IMR-90 (cell line): ENCODE data around the gene KLK10. TPM values are rescaled to one million over a fixed set of nuclear protein-coding genes. Genes with fewer than 3 reads are reported as not detected.

Experiments used
- ATAC-seq: fragments of 200-7000 bp; cut with Tn5 transposase; 2 replicates; pipeline ENCODE4 v1.9.1; 2020; ENCODE audit warnings: low read depth, mild to moderate bottlenecking, moderate library complexity
- BruUV-seq: library from RNA; stranded (reverse); fragments of 400-500 nt; replicated peaks from 2 replicates; lab custom pipeline; 2021; lab: Mats Ljungman, UMichigan
- CTCF ChIA-PET: fragments of 300-600 bp; formaldehyde crosslinking; extraction: SDS; loops from one replicate; lab custom pipeline; 2021; ENCODE audit warnings: antibody characterized with exemption; lab: Yijun Ruan, JAX
- POLR2A ChIA-PET: fragments of 300-600 bp; sonication (Branson Sonifier 250); formaldehyde crosslinking; loops from one replicate; lab custom pipeline; 2022; ENCODE audit warnings: antibody characterized with exemption; ENCODE audit not compliant: unreplicated experiment; lab: Charles Lee
- DNase-seq: peaks from one replicate; pipeline ENCODE4 v3.0.0; 2013
- H2AFZ ChIP-seq: replicated peaks from 2 replicates; pipeline ENCODE3; 2013; ENCODE audit warnings: low read length, mild to moderate bottlenecking; ENCODE audit not compliant: poor library complexity
- H2AK5ac ChIP-seq: 2 replicates; pipeline ENCODE4 v1.6.1; 2013; ENCODE audit warnings: low read depth, low read length, inconsistent platforms
- H2AK9ac ChIP-seq: replicated peaks from 2 replicates; pipeline ENCODE3; 2013; ENCODE audit warnings: mild to moderate bottlenecking, low read depth, low read length, moderate library complexity; ENCODE audit not compliant: poor library complexity
- H2BK120ac ChIP-seq: 2 replicates; pipeline ENCODE4 v1.6.1; 2013; ENCODE audit warnings: low read depth, low read length, inconsistent platforms
- H2BK15ac ChIP-seq: 3 replicates; pipeline ENCODE4 v1.6.1; 2013; ENCODE audit warnings: low read depth, low read length, inconsistent platforms
- H2BK20ac ChIP-seq: 2 replicates; pipeline ENCODE4 v1.6.1; 2013; ENCODE audit warnings: low read depth, mild to moderate bottlenecking, inconsistent platforms, low read length, moderate library complexity
- H2BK5ac ChIP-seq: 2 replicates; pipeline ENCODE4 v1.6.1; 2013; ENCODE audit warnings: mild to moderate bottlenecking, low read depth, low read length, inconsistent platforms; ENCODE audit not compliant: poor library complexity, severe bottlenecking
- H3K14ac ChIP-seq: replicated peaks from 2 replicates; pipeline ENCODE4 v1.6.1; 2013; ENCODE audit warnings: low read depth, low read length, inconsistent platforms
- H3K18ac ChIP-seq: 2 replicates; pipeline ENCODE4 v1.6.1; 2013; ENCODE audit warnings: low read depth, low read length, control low read depth
- H3K23ac ChIP-seq: 2 replicates; pipeline ENCODE4 v1.6.1; 2013; ENCODE audit warnings: low read depth, low read length, inconsistent platforms
- H3K27ac ChIP-seq: 2 replicates; pipeline ENCODE4 v1.5.1; 2013; ENCODE audit warnings: mild to moderate bottlenecking, control low read depth, low read length; ENCODE audit not compliant: insufficient read depth
- H3K27me3 ChIP-seq: 2 replicates; pipeline ENCODE4 v1.6.1; 2013; ENCODE audit warnings: low read length; ENCODE audit not compliant: control insufficient read depth, insufficient read depth
- H3K36me3 ChIP-seq: 2 replicates; pipeline ENCODE4 v1.6.1; 2013; ENCODE audit warnings: low read length, mixed read lengths; ENCODE audit not compliant: control insufficient read depth, insufficient read depth
- H3K4ac ChIP-seq: 2 replicates; pipeline ENCODE4 v1.6.1; 2013; ENCODE audit warnings: low read depth, low read length, inconsistent platforms
- H3K4me1 ChIP-seq: 2 replicates; pipeline ENCODE4 v1.6.1; 2013; ENCODE audit warnings: low read length, mixed read lengths; ENCODE audit not compliant: control insufficient read depth, insufficient read depth
- H3K4me2 ChIP-seq: 2 replicates; pipeline ENCODE4 v1.6.1; 2013; ENCODE audit warnings: low read depth, mild to moderate bottlenecking, control low read depth, low read length, moderate library complexity
- H3K4me3 ChIP-seq: 2 replicates; pipeline ENCODE4 v1.5.1; 2013; ENCODE audit warnings: low read depth, mild to moderate bottlenecking, control low read depth, low read length, moderate library complexity; ENCODE audit not compliant: insufficient read depth
- H3K56ac ChIP-seq: 2 replicates; pipeline ENCODE4 v1.6.1; 2013; ENCODE audit warnings: low read length, inconsistent platforms; ENCODE audit not compliant: insufficient read depth; ENCODE audit errors: extremely low read depth
- H3K79me1 ChIP-seq, 2 experiments: 2 replicates each; pipeline ENCODE4 v1.6.1; 2013; ENCODE audit warnings: low read length in 2 of 2, inconsistent platforms in 1 of 2, low read depth in 1 of 2
- H3K9ac ChIP-seq: 2 replicates; pipeline ENCODE4 v1.6.1; 2013; ENCODE audit warnings: low read depth, low read length, control low read depth
- H3K9me1 ChIP-seq: 2 replicates; pipeline ENCODE4 v1.6.1; 2013; ENCODE audit warnings: low read length, inconsistent platforms; ENCODE audit not compliant: insufficient read depth
- H3K9me3 ChIP-seq: 2 replicates; pipeline ENCODE4 v1.6.1; 2013; ENCODE audit warnings: low read length; ENCODE audit not compliant: control insufficient read depth, insufficient read depth
- H4K20me1 ChIP-seq: 2 replicates; pipeline ENCODE4 v1.6.1; 2013; ENCODE audit warnings: low read length, inconsistent platforms; ENCODE audit not compliant: insufficient read depth
- H4K5ac ChIP-seq: 2 replicates; pipeline ENCODE4 v1.6.1; 2013; ENCODE audit warnings: mild to moderate bottlenecking, low read depth, low read length, control low read depth
- H4K8ac ChIP-seq, 2 experiments: 2 replicates each; pipeline ENCODE4 v1.6.1; 2013; ENCODE audit warnings: low read depth in 2 of 2, low read length in 2 of 2, control low read depth in 1 of 2, inconsistent platforms in 1 of 2
- H4K91ac ChIP-seq: 2 replicates; pipeline ENCODE4 v1.6.1; 2013; ENCODE audit warnings: low read depth, low read length, inconsistent platforms; ENCODE audit not compliant: insufficient read depth
- BHLHE40 ChIP-seq: fragments of 150-350 bp; IDR thresholded peaks from 2 replicates; pipeline ENCODE4 v1.6.1; 2016; ENCODE audit warnings: mild to moderate bottlenecking, low read depth, low read length
- CEBPB ChIP-seq: IDR thresholded peaks from 2 replicates; pipeline ENCODE4 v1.6.1; 2012; ENCODE audit warnings: low read depth, low read length, improper control_type of control experiment
- CHD1 ChIP-seq: IDR thresholded peaks from 2 replicates; pipeline ENCODE4 v1.6.1; 2012; ENCODE audit warnings: low read depth, low read length, improper control_type of control experiment
- ELK1 ChIP-seq: fragments of 150-350 bp; IDR thresholded peaks from 2 replicates; pipeline ENCODE4 v1.6.1; 2016; ENCODE audit warnings: low read depth, mild to moderate bottlenecking, low read length, moderate library complexity, borderline replicate concordance
- FOS ChIP-seq: fragments of 150-350 bp; IDR thresholded peaks from 2 replicates; pipeline ENCODE4 v1.6.1; 2016; ENCODE audit warnings: low read depth, low read length
- MAFK ChIP-seq: IDR thresholded peaks from 2 replicates; pipeline ENCODE4 v1.6.1; 2012; ENCODE audit warnings: low read depth, low read length, improper control_type of control experiment
- MAZ ChIP-seq: IDR thresholded peaks from 2 replicates; pipeline ENCODE4 v1.6.1; 2012; ENCODE audit warnings: low read depth, mild to moderate bottlenecking, low read length, improper control_type of control experiment, moderate library complexity, borderline replicate concordance
- MXI1 ChIP-seq: IDR thresholded peaks from 2 replicates; pipeline ENCODE4 v1.6.1; 2012; ENCODE audit warnings: low read depth, mild to moderate bottlenecking, low read length, moderate library complexity, borderline replicate concordance
- NFE2L2 ChIP-seq: fragments of 150-350 bp; IDR thresholded peaks from 2 replicates; pipeline ENCODE4 v1.6.1; 2016; ENCODE audit warnings: low read depth, mild to moderate bottlenecking, low read length
- POLR2A ChIP-seq: IDR thresholded peaks from 2 replicates; pipeline ENCODE4 v1.6.1; 2012; ENCODE audit warnings: mild to moderate bottlenecking, low read depth, low read length
- RAD21 ChIP-seq: IDR thresholded peaks from 2 replicates; pipeline ENCODE4 v1.6.1; 2012; ENCODE audit warnings: low read length, improper control_type of control experiment
- RCOR1 ChIP-seq: IDR thresholded peaks from 2 replicates; pipeline ENCODE4 v1.6.1; 2012; ENCODE audit warnings: mild to moderate bottlenecking, low read length, improper control_type of control experiment; ENCODE audit not compliant: insufficient replicate concordance
- RFX5 ChIP-seq: IDR thresholded peaks from 2 replicates; pipeline ENCODE4 v1.8.0; 2012; ENCODE audit warnings: low read depth, mild to moderate bottlenecking, low read length, moderate library complexity
- SMC3 ChIP-seq: fragments of 150-350 bp; IDR thresholded peaks from 2 replicates; pipeline ENCODE4 v1.6.1; 2016; ENCODE audit warnings: low read depth, mild to moderate bottlenecking, antibody characterized with exemption, low read length, moderate library complexity
- WGBS, 2 experiments: methylation state at CpG; one replicate each; pipeline versions ENCODE4 v1.1.5 to v1.1.7; 2013; ENCODE audit warnings: missing lambda C conversion rate in 2 of 2; ENCODE audit not compliant: insufficient read length in 1 of 2; ENCODE audit errors: extremely low coverage in 2 of 2; 5-methylcytosine and 5-hydroxymethylcytosine counted together
- dilution Hi-C: fragments of 300-500 bp; cut with HindIII; formaldehyde crosslinking; loops from one replicate; pipeline ENCODE4 v1.14.3; 2018; ENCODE audit warnings: low sequenced_read_pairs; ENCODE audit not compliant: unreplicated experiment
- in situ Hi-C: fragments of 300-500 bp; cut with MboI; formaldehyde crosslinking; loops from 3 replicates; pipeline ENCODE4 v1.14.3; 2019; ENCODE audit warnings: low sequenced_read_pairs, inconsistent platforms, mixed read lengths
- intact Hi-C: fragments of 100-400 bp; cut with micrococcal nuclease; formaldehyde crosslinking; loops from 2 replicates; pipeline ENCODE4 v1.10.0; 2022
- polyA plus RNA-seq, 3 experiments: library from polyadenylated mRNA; depleted of rRNA; stranded (reverse); fragments of >200 nt; gene quantifications; 2 replicates each; pipeline ENCODE4 v1.2.3, GENCODE V29; 2012; ENCODE audit warnings: low replicate concordance in 1 of 3
- total RNA-seq: library from RNA; depleted of rRNA; stranded (reverse); fragments of >200 nt; gene quantifications from 2 replicates; pipeline ENCODE4 v1.2.3, GENCODE V29; 2012
- TF ChIP-seq, protein P1 (sequence below): conservative IDR thresholded peaks from 2 replicates; pipeline ENCODE4 v1.5.1; 2012; ENCODE audit warnings: mild to moderate bottlenecking, low read depth, low read length, improper control_type of control experiment

KLK10 gene
- total and polyA plus RNA-seq, 2 of the 4 experiments (the other 2 are of a cell fraction): not detected

DNA sequence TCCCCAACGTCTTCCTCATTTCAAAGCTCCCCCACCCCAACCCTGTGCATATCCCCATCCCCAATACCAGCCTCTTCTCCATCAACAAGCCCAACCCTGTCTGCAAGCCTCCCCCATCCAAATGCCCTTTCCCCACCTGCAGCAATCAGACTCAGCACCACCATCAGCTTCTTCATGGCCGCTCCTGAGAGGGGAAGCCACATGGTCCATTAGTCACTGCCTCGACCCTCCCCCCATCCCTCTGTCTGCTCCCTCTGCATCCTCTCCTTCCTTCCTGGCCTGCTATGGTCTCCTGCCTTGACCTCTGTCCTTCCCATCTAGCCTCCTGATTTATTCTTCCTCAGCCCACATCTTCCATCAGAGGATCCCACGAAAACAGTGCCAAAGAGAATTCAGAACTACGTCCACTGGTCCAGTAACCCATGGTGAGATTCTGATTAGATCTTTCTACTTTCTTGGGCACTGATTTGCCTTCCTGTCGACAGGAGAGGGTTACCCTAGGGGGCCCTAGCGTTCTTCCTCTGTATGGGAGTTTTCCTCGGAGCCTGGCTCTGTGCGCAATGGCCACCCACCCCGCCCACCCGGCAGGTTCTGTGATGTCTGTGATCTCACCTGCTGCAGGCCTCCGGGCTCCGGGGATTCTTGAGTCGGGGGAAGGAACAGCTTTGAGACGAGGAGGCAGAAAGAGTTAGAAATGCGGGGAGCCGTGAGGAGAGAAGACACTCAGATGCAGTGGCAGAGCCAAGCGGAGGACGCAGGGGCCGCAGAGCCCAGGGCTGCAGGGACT lies 51.4 kb downstream of the KLK10 start:
- Histone ChIP-seq H3K27ac (no peak overlapping the region), H2AFZ (no peak overlapping the region), H2AK5ac (no peak overlapping the region), H3K9me1 (no peaks in the 10 kb centered on the region), H3K9ac (no peak overlapping the region), H3K9me3 (peaks cover 7% of the 10 kb centered on the region), H3K4ac (no peak overlapping the region), H4K5ac (no peak overlapping the region), H2BK20ac (no peak overlapping the region), H3K27me3 (no peaks in the 10 kb centered on the region), H3K18ac (no peak overlapping the region), H2BK15ac (no peak overlapping the region), H2BK120ac (no peak overlapping the region), H3K23ac (no peak overlapping the region), H3K36me3 (no peaks in the 10 kb centered on the region), H4K20me1 (no peaks in the 10 kb centered on the region), H2BK5ac (no peak overlapping the region), H3K4me2 (no peak overlapping the region), H2AK9ac (no peak overlapping the region), H4K91ac (no peak overlapping the region), H3K56ac (no peak overlapping the region), H3K79me1 (no peaks in the 10 kb centered on the region), H3K4me3 (no peak overlapping the region), H3K4me1 (no peaks in the 10 kb centered on the region), H4K8ac (no peak overlapping the region), H3K14ac (no peak overlapping the region)
- no TSS peak for BruUV-seq
- POLR2A ChIA-PET: interaction anchor here (0.5 kb wide), 1 partner anchor 689 kb away, joined by 4 read pairs; no protein-coding TSS in a partner anchor
- intact Hi-C loops: no loop called here
- CTCF ChIA-PET: no interaction called here
- in situ Hi-C loops: no loop called here
- dilution Hi-C loops: no loop called here
- no peak for ATAC-seq
- DNase-seq: no peak
- WGBS, 2 experiments: 12% methylated on average over 6 of the region's 20 CpGs; no CpG with 5 or more reads in 1 of the 2 experiments
- TF ChIP-seq MXI1 (no peak), BHLHE40 (no peak), NFE2L2 (no peak), FOS (no peak), RFX5 (no peak), MAZ (no peak), ELK1 (no peak), MAFK (no peak), CHD1 (no peak), RAD21 (no peak), RCOR1 (no peak), CEBPB (no peak), POLR2A (no peak), SMC3 (no peak)
- TF ChIP-seq, protein P1, sequence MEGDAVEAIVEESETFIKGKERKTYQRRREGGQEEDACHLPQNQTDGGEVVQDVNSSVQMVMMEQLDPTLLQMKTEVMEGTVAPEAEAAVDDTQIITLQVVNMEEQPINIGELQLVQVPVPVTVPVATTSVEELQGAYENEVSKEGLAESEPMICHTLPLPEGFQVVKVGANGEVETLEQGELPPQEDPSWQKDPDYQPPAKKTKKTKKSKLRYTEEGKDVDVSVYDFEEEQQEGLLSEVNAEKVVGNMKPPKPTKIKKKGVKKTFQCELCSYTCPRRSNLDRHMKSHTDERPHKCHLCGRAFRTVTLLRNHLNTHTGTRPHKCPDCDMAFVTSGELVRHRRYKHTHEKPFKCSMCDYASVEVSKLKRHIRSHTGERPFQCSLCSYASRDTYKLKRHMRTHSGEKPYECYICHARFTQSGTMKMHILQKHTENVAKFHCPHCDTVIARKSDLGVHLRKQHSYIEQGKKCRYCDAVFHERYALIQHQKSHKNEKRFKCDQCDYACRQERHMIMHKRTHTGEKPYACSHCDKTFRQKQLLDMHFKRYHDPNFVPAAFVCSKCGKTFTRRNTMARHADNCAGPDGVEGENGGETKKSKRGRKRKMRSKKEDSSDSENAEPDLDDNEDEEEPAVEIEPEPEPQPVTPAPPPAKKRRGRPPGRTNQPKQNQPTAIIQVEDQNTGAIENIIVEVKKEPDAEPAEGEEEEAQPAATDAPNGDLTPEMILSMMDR: no peak
